IMR-90 (cell line): ENCODE results near the gene TTC7B. TPM values are rescaled to one million over a fixed set of nuclear protein-coding genes. Genes with fewer than 3 reads are reported as not detected.

Source experiments
- ATAC-seq: fragments of 200-7000 bp; cut with Tn5 transposase; 2 replicates; pipeline ENCODE4 v1.9.1; 2020; ENCODE audit warnings: low read depth, mild to moderate bottlenecking, moderate library complexity
- BruUV-seq: library from RNA; stranded (reverse); fragments of 400-500 nt; replicated peaks from 2 replicates; lab custom pipeline; 2021; lab: Mats Ljungman, UMichigan
- CTCF ChIA-PET: fragments of 300-600 bp; formaldehyde crosslinking; extraction: SDS; loops from one replicate; lab custom pipeline; 2021; ENCODE audit warnings: antibody characterized with exemption; lab: Yijun Ruan, JAX
- POLR2A ChIA-PET: fragments of 300-600 bp; sonication (Branson Sonifier 250); formaldehyde crosslinking; loops from one replicate; lab custom pipeline; 2022; ENCODE audit warnings: antibody characterized with exemption; ENCODE audit not compliant: unreplicated experiment; lab: Charles Lee
- DNase-seq: peaks from one replicate; pipeline ENCODE4 v3.0.0; 2013
- H2AFZ ChIP-seq: replicated peaks from 2 replicates; pipeline ENCODE3; 2013; ENCODE audit warnings: low read length, mild to moderate bottlenecking; ENCODE audit not compliant: poor library complexity
- H2AK5ac ChIP-seq: 2 replicates; pipeline ENCODE4 v1.6.1; 2013; ENCODE audit warnings: low read depth, low read length, inconsistent platforms
- H2AK9ac ChIP-seq: replicated peaks from 2 replicates; pipeline ENCODE3; 2013; ENCODE audit warnings: mild to moderate bottlenecking, low read depth, low read length, moderate library complexity; ENCODE audit not compliant: poor library complexity
- H2BK120ac ChIP-seq: 2 replicates; pipeline ENCODE4 v1.6.1; 2013; ENCODE audit warnings: low read depth, low read length, inconsistent platforms
- H2BK15ac ChIP-seq: 3 replicates; pipeline ENCODE4 v1.6.1; 2013; ENCODE audit warnings: low read depth, low read length, inconsistent platforms
- H2BK20ac ChIP-seq: 2 replicates; pipeline ENCODE4 v1.6.1; 2013; ENCODE audit warnings: low read depth, mild to moderate bottlenecking, inconsistent platforms, low read length, moderate library complexity
- H2BK5ac ChIP-seq: 2 replicates; pipeline ENCODE4 v1.6.1; 2013; ENCODE audit warnings: mild to moderate bottlenecking, low read depth, low read length, inconsistent platforms; ENCODE audit not compliant: poor library complexity, severe bottlenecking
- H3K14ac ChIP-seq: replicated peaks from 2 replicates; pipeline ENCODE4 v1.6.1; 2013; ENCODE audit warnings: low read depth, low read length, inconsistent platforms
- H3K18ac ChIP-seq: 2 replicates; pipeline ENCODE4 v1.6.1; 2013; ENCODE audit warnings: low read depth, low read length, control low read depth
- H3K23ac ChIP-seq: 2 replicates; pipeline ENCODE4 v1.6.1; 2013; ENCODE audit warnings: low read depth, low read length, inconsistent platforms
- H3K27ac ChIP-seq: 2 replicates; pipeline ENCODE4 v1.5.1; 2013; ENCODE audit warnings: mild to moderate bottlenecking, control low read depth, low read length; ENCODE audit not compliant: insufficient read depth
- H3K27me3 ChIP-seq: 2 replicates; pipeline ENCODE4 v1.6.1; 2013; ENCODE audit warnings: low read length; ENCODE audit not compliant: control insufficient read depth, insufficient read depth
- H3K36me3 ChIP-seq: 2 replicates; pipeline ENCODE4 v1.6.1; 2013; ENCODE audit warnings: low read length, mixed read lengths; ENCODE audit not compliant: control insufficient read depth, insufficient read depth
- H3K4ac ChIP-seq: 2 replicates; pipeline ENCODE4 v1.6.1; 2013; ENCODE audit warnings: low read depth, low read length, inconsistent platforms
- H3K4me1 ChIP-seq: 2 replicates; pipeline ENCODE4 v1.6.1; 2013; ENCODE audit warnings: low read length, mixed read lengths; ENCODE audit not compliant: control insufficient read depth, insufficient read depth
- H3K4me2 ChIP-seq: 2 replicates; pipeline ENCODE4 v1.6.1; 2013; ENCODE audit warnings: low read depth, mild to moderate bottlenecking, control low read depth, low read length, moderate library complexity
- H3K4me3 ChIP-seq: 2 replicates; pipeline ENCODE4 v1.5.1; 2013; ENCODE audit warnings: low read depth, mild to moderate bottlenecking, control low read depth, low read length, moderate library complexity; ENCODE audit not compliant: insufficient read depth
- H3K56ac ChIP-seq: 2 replicates; pipeline ENCODE4 v1.6.1; 2013; ENCODE audit warnings: low read length, inconsistent platforms; ENCODE audit not compliant: insufficient read depth; ENCODE audit errors: extremely low read depth
- H3K79me1 ChIP-seq, 2 experiments: 2 replicates each; pipeline ENCODE4 v1.6.1; 2013; ENCODE audit warnings: low read length in 2 of 2, inconsistent platforms in 1 of 2, low read depth in 1 of 2
- H3K9ac ChIP-seq: 2 replicates; pipeline ENCODE4 v1.6.1; 2013; ENCODE audit warnings: low read depth, low read length, control low read depth
- H3K9me1 ChIP-seq: 2 replicates; pipeline ENCODE4 v1.6.1; 2013; ENCODE audit warnings: low read length, inconsistent platforms; ENCODE audit not compliant: insufficient read depth
- H3K9me3 ChIP-seq: 2 replicates; pipeline ENCODE4 v1.6.1; 2013; ENCODE audit warnings: low read length; ENCODE audit not compliant: control insufficient read depth, insufficient read depth
- H4K20me1 ChIP-seq: 2 replicates; pipeline ENCODE4 v1.6.1; 2013; ENCODE audit warnings: low read length, inconsistent platforms; ENCODE audit not compliant: insufficient read depth
- H4K5ac ChIP-seq: 2 replicates; pipeline ENCODE4 v1.6.1; 2013; ENCODE audit warnings: mild to moderate bottlenecking, low read depth, low read length, control low read depth
- H4K8ac ChIP-seq, 2 experiments: 2 replicates each; pipeline ENCODE4 v1.6.1; 2013; ENCODE audit warnings: low read depth in 2 of 2, low read length in 2 of 2, control low read depth in 1 of 2, inconsistent platforms in 1 of 2
- H4K91ac ChIP-seq: 2 replicates; pipeline ENCODE4 v1.6.1; 2013; ENCODE audit warnings: low read depth, low read length, inconsistent platforms; ENCODE audit not compliant: insufficient read depth
- BHLHE40 ChIP-seq: fragments of 150-350 bp; IDR thresholded peaks from 2 replicates; pipeline ENCODE4 v1.6.1; 2016; ENCODE audit warnings: mild to moderate bottlenecking, low read depth, low read length
- ELK1 ChIP-seq: fragments of 150-350 bp; IDR thresholded peaks from 2 replicates; pipeline ENCODE4 v1.6.1; 2016; ENCODE audit warnings: low read depth, mild to moderate bottlenecking, low read length, moderate library complexity, borderline replicate concordance
- WGBS, 2 experiments: methylation state at CpG; one replicate each; pipeline versions ENCODE4 v1.1.5 to v1.1.7; 2013; ENCODE audit warnings: missing lambda C conversion rate in 2 of 2; ENCODE audit not compliant: insufficient read length in 1 of 2; ENCODE audit errors: extremely low coverage in 2 of 2; 5-methylcytosine and 5-hydroxymethylcytosine counted together
- dilution Hi-C: fragments of 300-500 bp; cut with HindIII; formaldehyde crosslinking; loops from one replicate; pipeline ENCODE4 v1.14.3; 2018; ENCODE audit warnings: low sequenced_read_pairs; ENCODE audit not compliant: unreplicated experiment
- in situ Hi-C: fragments of 300-500 bp; cut with MboI; formaldehyde crosslinking; loops from 3 replicates; pipeline ENCODE4 v1.14.3; 2019; ENCODE audit warnings: low sequenced_read_pairs, inconsistent platforms, mixed read lengths
- intact Hi-C: fragments of 100-400 bp; cut with micrococcal nuclease; formaldehyde crosslinking; loops from 2 replicates; pipeline ENCODE4 v1.10.0; 2022
- polyA plus RNA-seq, 3 experiments: library from polyadenylated mRNA; depleted of rRNA; stranded (reverse); fragments of >200 nt; gene quantifications; 2 replicates each; pipeline ENCODE4 v1.2.3, GENCODE V29; 2012; ENCODE audit warnings: low replicate concordance in 1 of 3
- total RNA-seq: library from RNA; depleted of rRNA; stranded (reverse); fragments of >200 nt; gene quantifications from 2 replicates; pipeline ENCODE4 v1.2.3, GENCODE V29; 2012

The TTC7B gene
- total and polyA plus RNA-seq, 2 of the 4 experiments (the other 2 are of a cell fraction) = 18.1 to 35.3 TPM

- H3K79me1 ChIP-seq = no peaks in the 10 kb centered on the region
- ChIA-PET CTCF (interaction anchor here (0.6 kb wide), 1 partner anchor 99 kb away, joined by 4 read pairs; no protein-coding TSS in a partner anchor), POLR2A (no interaction called here)
- no peak overlapping the region for H2BK5ac ChIP-seq
- peaks cover 4% of the 10 kb centered on the region; the same call in 1 of the 2 replicates for H3K9me1 ChIP-seq
- no peak for ATAC-seq
- no peak overlapping the region for H4K5ac ChIP-seq
- dilution Hi-C loops = no loop called here
- H3K27ac ChIP-seq = no peak overlapping the region
- no peak overlapping the region for H3K4me2 ChIP-seq
- no peak overlapping the region for H3K18ac ChIP-seq
- no peak overlapping the region for H3K23ac ChIP-seq
- intact Hi-C loops = no loop called here
- H2BK15ac ChIP-seq = no peak overlapping the region
- no peak overlapping the region for H2AFZ ChIP-seq
- H2AK9ac ChIP-seq = no peak overlapping the region
- DNase-seq = no peak
- H3K4me1 ChIP-seq = peaks cover 6% of the 10 kb centered on the region
- H3K27me3 ChIP-seq = no peaks in the 10 kb centered on the region
- H3K4me3 ChIP-seq = no peak overlapping the region
- no peaks in the 10 kb centered on the region for H3K9me3 ChIP-seq
- BruUV-seq = no TSS peak
- in situ Hi-C loops = no loop called here
- H3K36me3 ChIP-seq = peaks cover 3% of the 10 kb centered on the region; the same call in 1 of the 2 replicates
- TF ChIP-seq BHLHE40 (no peak), ELK1 (no peak)
- no peak overlapping the region for H2BK120ac ChIP-seq
- H3K4ac ChIP-seq = no peak overlapping the region
- no peak overlapping the region for H3K56ac ChIP-seq
- no peak overlapping the region for H4K91ac ChIP-seq
- no peak overlapping the region for H2AK5ac ChIP-seq
- H2BK20ac ChIP-seq = no peak overlapping the region
- H3K9ac ChIP-seq = no peak overlapping the region
- no peaks in the 10 kb centered on the region for H4K20me1 ChIP-seq
- 41% methylated on average over 8 of the region's 11 CpGs; no CpG with 5 or more reads in 1 of the 2 experiments for WGBS, 2 experiments
- no peak overlapping the region for H4K8ac ChIP-seq
- no peak overlapping the region for H3K14ac ChIP-seq
These were observed 280.1 kb downstream of the TTC7B start for GRCh38 chr14:90536092-90536491.
